Activated CD8-positive, alpha-beta T cell treated with anti-CD3 and anti-CD28 coated beads for 36 hours (primary cell): ENCODE results near the gene PSD2. TPM values are rescaled to one million over a fixed set of nuclear protein-coding genes. Genes with fewer than 3 reads are reported as not detected.

ENCODE experiments used
- ATAC-seq: fragments of 200-7000 bp; cut with Tn5 transposase; one replicate; pipeline ENCODE4 v1.10.0; 2021; ENCODE audit warnings: mild to moderate bottlenecking, moderate library complexity
- CTCF ChIA-PET: fragments of 350-600 bp; sonication (Branson Sonifier 250); formaldehyde crosslinking; loops from one replicate; lab custom pipeline; 2021; ENCODE audit warnings: antibody characterized with exemption; lab: Charles Lee
- POLR2A ChIA-PET: fragments of 350-600 bp; sonication (Branson Sonifier 250); formaldehyde crosslinking; loops from one replicate; lab custom pipeline; 2021; ENCODE audit warnings: antibody characterized with exemption; lab: Charles Lee
- DNase-seq: peaks from one replicate; pipeline ENCODE4 v3.0.0-alpha.2; 2020
- H3K27ac Mint-ChIP-seq: one replicate; pipeline ENCODE4 v1.8.0; 2021; ENCODE audit warnings: mild to moderate bottlenecking, mixed read lengths
- H3K27me3 Mint-ChIP-seq: one replicate; pipeline ENCODE4 v1.8.0; 2021; ENCODE audit warnings: mixed read lengths
- H3K36me3 Mint-ChIP-seq: one replicate; pipeline ENCODE4 v1.8.0; 2021; ENCODE audit warnings: low read depth, mixed read lengths
- H3K4me1 Mint-ChIP-seq: one replicate; pipeline ENCODE4 v1.8.0; 2021; ENCODE audit warnings: low read depth, mixed read lengths
- H3K4me3 Mint-ChIP-seq: one replicate; pipeline ENCODE4 v1.8.0; 2021; ENCODE audit warnings: mild to moderate bottlenecking, moderate library complexity, mixed read lengths
- H3K9me3 Mint-ChIP-seq: one replicate; pipeline ENCODE4 v1.8.0; 2021; ENCODE audit warnings: mixed read lengths
- CTCF ChIP-seq: fragments of 200-600 bp; IDR thresholded peaks from one replicate; pipeline ENCODE4 v1.8.0; 2022; ENCODE audit warnings: antibody characterized with exemption, mild to moderate bottlenecking
- intact Hi-C: fragments of 100-400 bp; cut with micrococcal nuclease; formaldehyde crosslinking; loops from one replicate; pipeline ENCODE4 v1.10.0; 2022
- total RNA-seq, 2 experiments: library from RNA; stranded (reverse); gene quantifications; one replicate each; pipeline ENCODE4 v1.2.3, GENCODE V29; 2021

The PSD2 gene
- total RNA-seq, 2 experiments from 2014 or later: 0.14 TPM; not detected in 1

DNA sequence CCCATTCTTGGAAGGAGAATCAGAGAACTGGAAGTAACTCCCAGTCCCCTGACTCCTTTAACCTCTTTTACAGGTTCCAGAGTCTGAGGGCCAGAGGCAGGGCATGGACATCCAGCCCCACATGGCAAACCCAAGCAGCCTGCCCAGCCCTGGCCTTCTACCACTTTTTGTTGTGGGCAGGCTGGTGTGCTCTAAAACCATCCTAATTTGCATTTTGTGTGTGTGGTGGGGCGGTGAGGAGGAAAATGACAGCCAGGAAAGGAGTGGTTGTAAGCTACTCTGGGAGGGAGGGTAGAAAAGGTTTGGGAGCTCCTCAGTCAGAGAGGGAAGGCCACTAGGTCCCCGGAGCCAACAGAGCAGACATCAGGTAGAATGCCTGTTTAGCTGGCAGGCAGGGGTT is 90.6 kb downstream of the PSD2 start:
- CTCF ChIA-PET: interaction anchor here (2.2 kb wide), 1 partner anchor 83 kb away, joined by 7 read pairs; no protein-coding TSS in a partner anchor
- DNase-seq: no peak
- Mint-ChIP-seq H3K36me3 (no peaks in the 10 kb centered on the region), H3K27ac (no peak overlapping the region), H3K9me3 (no peaks in the 10 kb centered on the region), H3K27me3 (peaks cover 2% of the 10 kb centered on the region), H3K4me3 (no peak overlapping the region), H3K4me1 (no peaks in the 10 kb centered on the region)
- intact Hi-C loops: no loop called here
- ATAC-seq: no peak
- POLR2A ChIA-PET: no interaction called here
- TF ChIP-seq CTCF: no peak

DNA sequence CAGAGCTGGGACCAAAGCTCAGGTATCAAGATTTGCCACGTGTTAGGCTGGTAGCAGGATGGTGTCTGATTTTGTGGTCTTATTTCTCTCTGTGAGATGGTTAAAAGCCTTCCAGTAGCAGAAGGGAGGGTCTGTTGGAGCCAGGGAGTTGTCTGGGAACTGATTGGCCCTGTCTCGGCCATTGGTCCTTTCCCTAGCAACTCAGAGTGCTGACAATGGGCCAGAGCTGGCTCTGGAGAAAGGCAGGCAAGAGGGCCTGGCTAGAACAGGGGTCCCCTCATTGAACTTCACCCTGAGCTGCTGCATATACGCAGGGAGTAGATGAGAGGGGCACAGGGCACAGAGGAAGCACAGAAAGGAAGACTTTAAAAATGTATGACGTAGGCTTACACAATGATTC is 92.8 kb downstream of the PSD2 start:
- Mint-ChIP-seq H3K9me3 (no peaks in the 10 kb centered on the region), H3K4me1 (no peaks in the 10 kb centered on the region), H3K4me3 (no peak overlapping the region), H3K36me3 (no peaks in the 10 kb centered on the region), H3K27me3 (peaks cover 3% of the 10 kb centered on the region), H3K27ac (no peak overlapping the region)
- ATAC-seq (no peak), DNase-seq (no peak)
- CTCF ChIA-PET: interaction anchor here (1.0 to 2.7 kb wide), 4 partner anchors 14 to 101 kb away, joined by 3 to 12 read pairs (median 3); no protein-coding TSS in a partner anchor
- no peak for TF ChIP-seq CTCF
- POLR2A ChIA-PET: no interaction called here
- intact Hi-C loops: no loop called here

GRCh38 chr5:139889410-139889809 is 93.8 kb downstream of the PSD2 start:
- H3K9me3 Mint-ChIP-seq: no peaks in the 10 kb centered on the region
- ATAC-seq (no peak), DNase-seq (no peak)
- no peak for TF ChIP-seq CTCF
- no peak overlapping the region for H3K27ac Mint-ChIP-seq
- H3K27me3 Mint-ChIP-seq: peaks cover 3% of the 10 kb centered on the region
- CTCF ChIA-PET: interaction anchor here (1.0 to 2.7 kb wide), 4 partner anchors 9 to 102 kb away, joined by 3 to 12 read pairs (median 3); no protein-coding TSS in a partner anchor
- no peak overlapping the region for H3K4me3 Mint-ChIP-seq
- H3K4me1 Mint-ChIP-seq: no peaks in the 10 kb centered on the region
- intact Hi-C loops: no loop called here
- POLR2A ChIA-PET: interaction anchor here (1.0 kb wide), 1 partner anchor 114 kb away, joined by 3 read pairs; no protein-coding TSS in a partner anchor
- H3K36me3 Mint-ChIP-seq: no peaks in the 10 kb centered on the region

DNA sequence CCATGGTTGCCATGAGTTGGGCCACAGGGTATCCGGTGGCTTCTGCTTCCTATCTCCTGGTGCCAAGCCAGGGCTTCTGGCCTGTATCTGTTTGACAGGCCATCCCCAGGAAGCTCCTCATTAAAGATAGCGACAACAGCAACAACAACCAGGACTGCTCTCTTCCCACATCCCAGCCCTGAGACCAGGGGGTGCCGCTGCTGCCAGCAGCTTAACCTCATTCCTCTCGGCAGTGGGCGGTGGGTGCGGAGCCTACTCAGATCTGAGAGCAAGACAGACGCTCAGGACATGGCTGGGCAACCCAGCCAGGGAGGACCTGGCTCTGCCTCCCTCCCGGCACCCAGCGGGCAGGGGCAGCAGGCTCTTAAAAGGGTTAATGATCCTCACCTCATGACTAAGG is 98.3 kb downstream of the PSD2 start:
- Mint-ChIP-seq H3K4me1 (no peaks in the 10 kb centered on the region), H3K9me3 (no peaks in the 10 kb centered on the region), H3K27me3 (peaks cover 3% of the 10 kb centered on the region), H3K27ac (no peak overlapping the region), H3K36me3 (no peaks in the 10 kb centered on the region), H3K4me3 (no peak overlapping the region)
- ChIA-PET POLR2A (interaction anchor here (0.6 to 1.7 kb wide), 2 partner anchors 12 to 58 kb away, joined by 3 to 5 read pairs; no protein-coding TSS in a partner anchor), CTCF (interaction anchor here (4.9 kb wide), 1 partner anchor 75 kb away, joined by 24 read pairs; no protein-coding TSS in a partner anchor)
- ATAC-seq: no peak
- intact Hi-C loops: no loop called here
- no peak for TF ChIP-seq CTCF
- no peak for DNase-seq

Other genes starting within 250 kb of the PSD2 start
- 100 to 1,000 TPM; 239 to 253 TPM for gene UBE2D2, start 234.5 kb upstream of the PSD2 start, total RNA-seq
- 1 to 10 TPM; 3.5 to 4.3 TPM for gene CXXC5, start 147.5 kb upstream of the PSD2 start, total RNA-seq
- gene NRG2, start 247.5 kb downstream of the PSD2 start, total RNA-seq: under 1 TPM in 1 of 2 experiments, not detected in 1; 0.11 TPM